Liver (tissue), 9 donors: ENCODE results near the gene CRB2. TPM values are rescaled to one million over a fixed set of nuclear protein-coding genes. Genes with fewer than 3 reads are reported as not detected.

Experiments
- DNase-seq: peaks from one replicate; pipeline ENCODE4 v3.0.0-alpha.2; 2017; ENCODE audit warnings: low spot score
- H3K27ac ChIP-seq, 2 donors: one replicate each; pipeline ENCODE4 v1.7.0; 2013; ENCODE audit warnings: inconsistent platforms in 2 of 2, low read length in 2 of 2, control low read depth in 1 of 2, low read depth in 1 of 2, mild to moderate bottlenecking in 1 of 2
- H3K27me3 ChIP-seq, 4 donors: one replicate each; pipeline versions ENCODE4 v1.6.1 to v1.7.0; 2013; ENCODE audit warnings: low read length in 3 of 4, inconsistent platforms in 1 of 4, mild to moderate bottlenecking in 1 of 4, moderate library complexity in 1 of 4; ENCODE audit not compliant: control insufficient read depth in 4 of 4, insufficient read depth in 4 of 4
- H3K36me3 ChIP-seq, 4 donors: one replicate each; pipeline versions ENCODE4 v1.6.1 to v1.7.0; 2013; ENCODE audit warnings: low read length in 3 of 4, mild to moderate bottlenecking in 3 of 4, low read depth in 1 of 4, moderate library complexity in 1 of 4; ENCODE audit not compliant: control insufficient read depth in 4 of 4, insufficient read depth in 3 of 4
- H3K4me1 ChIP-seq, 4 donors: one replicate each; pipeline versions ENCODE4 v1.6.1 to v1.7.0; 2013; ENCODE audit warnings: low read length in 3 of 4, mild to moderate bottlenecking in 3 of 4, moderate library complexity in 1 of 4; ENCODE audit not compliant: control insufficient read depth in 4 of 4, insufficient read depth in 4 of 4
- H3K4me3 ChIP-seq, 3 donors: one replicate each; pipeline versions ENCODE4 v1.6.1 to v1.7.0; 2013; ENCODE audit warnings: low read length in 3 of 3, control low read depth in 1 of 3, low read depth in 1 of 3, mild to moderate bottlenecking in 1 of 3
- H3K9ac ChIP-seq, 2 donors: one replicate each; pipeline ENCODE4 v1.7.0; 2013; ENCODE audit warnings: low read length in 2 of 2, mild to moderate bottlenecking in 2 of 2, moderate library complexity in 2 of 2, control low read depth in 1 of 2, low read depth in 1 of 2
- H3K9me3 ChIP-seq, 4 donors: one replicate each; pipeline versions ENCODE4 v1.6.1 to v1.7.0; 2013; ENCODE audit warnings: low read length in 3 of 4; ENCODE audit not compliant: control insufficient read depth in 4 of 4
- EGR1 ChIP-seq, 2 donors: IDR thresholded peaks; 2 replicates each; pipeline ENCODE4 v1.6.1; 2016 to 2018; ENCODE audit warnings: antibody characterized with exemption in 2 of 2, low read depth in 2 of 2
- FOXA2 ChIP-seq: IDR thresholded peaks from 2 replicates; pipeline ENCODE4 v1.6.1; 2016; ENCODE audit warnings: antibody characterized with exemption
- GABPA ChIP-seq, 2 donors: IDR thresholded peaks in 1 of 2; conservative IDR thresholded peaks in 1 of 2; 2 replicates each; pipeline ENCODE4 v1.6.1; 2016; ENCODE audit warnings: antibody characterized with exemption in 2 of 2, mild to moderate bottlenecking in 1 of 2, moderate library complexity in 1 of 2
- HNF4A ChIP-seq, 2 donors: conservative IDR thresholded peaks; 2 replicates each; pipeline ENCODE4 v1.6.1; 2016; ENCODE audit warnings: antibody characterized with exemption in 2 of 2, mild to moderate bottlenecking in 2 of 2
- HNF4G ChIP-seq: IDR thresholded peaks from 2 replicates; pipeline ENCODE4 v1.6.1; 2016; ENCODE audit warnings: antibody characterized with exemption
- JUND ChIP-seq, 2 donors: IDR thresholded peaks; 2 replicates each; pipeline ENCODE4 v1.6.1; 2016; ENCODE audit warnings: antibody characterized with exemption in 2 of 2
- MAX ChIP-seq: IDR thresholded peaks from 2 replicates; pipeline ENCODE4 v1.6.1; 2016; ENCODE audit warnings: antibody characterized with exemption
- NR2F2 ChIP-seq: IDR thresholded peaks from 2 replicates; pipeline ENCODE4 v1.6.1; 2016; ENCODE audit warnings: antibody characterized with exemption
- RAD21 ChIP-seq, 2 donors: IDR thresholded peaks; 2 replicates each; pipeline ENCODE4 v1.6.1; 2016; ENCODE audit warnings: antibody characterized with exemption in 2 of 2, mild to moderate bottlenecking in 2 of 2
- RXRA ChIP-seq, 2 donors: IDR thresholded peaks; 2 replicates each; pipeline ENCODE4 v1.6.1; 2017 to 2018; ENCODE audit warnings: antibody characterized with exemption in 2 of 2, mild to moderate bottlenecking in 1 of 2
- SP1 ChIP-seq: IDR thresholded peaks from 2 replicates; pipeline ENCODE4 v1.6.1; 2018; ENCODE audit warnings: antibody characterized with exemption, mild to moderate bottlenecking
- TAF1 ChIP-seq: conservative IDR thresholded peaks from 2 replicates; pipeline ENCODE4 v1.6.1; 2016; ENCODE audit warnings: antibody characterized with exemption, mild to moderate bottlenecking
- YY1 ChIP-seq: IDR thresholded peaks from 2 replicates; pipeline ENCODE4 v1.6.1; 2016; ENCODE audit warnings: antibody characterized with exemption, mild to moderate bottlenecking
- WGBS: extraction: QIAGEN DNeasy Blood & Tissue Kit; methylation state at CpG from one replicate; pipeline ENCODE4 v1.1.7; 2013; 5-methylcytosine and 5-hydroxymethylcytosine counted together
- polyA plus RNA-seq, 2 donors: library from polyadenylated mRNA; stranded (reverse) in 1 of 2; unstranded in 1 of 2; fragments of 200-250 nt in 1 of 2; fragments of >200 nt in 1 of 2; fragmentation: Nextera tagmentation in 1 of 2; extraction: Ambion mirVana in 1 of 2; gene quantifications; one replicate each; pipeline versions ENCODE4 v1.2.1 to v1.2.3, GENCODE V29; 2013 to 2015
- total RNA-seq, 2 donors: library from RNA; depleted of rRNA; stranded (reverse); fragments of >200 nt; gene quantifications; one replicate each; pipeline ENCODE4 v1.2.3, GENCODE V29; 2014
- TF ChIP-seq, protein P1 (sequence below): IDR thresholded peaks from 2 replicates; pipeline ENCODE4 v1.6.1; 2016; ENCODE audit warnings: antibody characterized with exemption
- TF ChIP-seq, protein P2 (sequence below): IDR thresholded peaks from 2 replicates; pipeline ENCODE4 v1.6.1; 2016; ENCODE audit warnings: antibody characterized with exemption, mild to moderate bottlenecking
- TF ChIP-seq, protein P3 (sequence below): IDR thresholded peaks from 2 replicates; pipeline ENCODE4 v1.6.1; 2016; ENCODE audit warnings: antibody characterized with exemption
- TF ChIP-seq, protein P4 (sequence below): fragments of 150-350 bp; IDR thresholded peaks from 2 replicates; pipeline ENCODE4 v1.5.1; 2017; ENCODE audit warnings: improper control_type of control experiment, low read depth, low read length; ENCODE audit not compliant: missing input control
- donor health status: healthy.
- donor health status: healthy.
- donor health status: healthy.
- donor health status: healthy.
- donor health status: healthy.

CRB2 gene
- total and polyA plus RNA-seq, 4 donors: 1.7 TPM; not detected in 3

- H3K9ac ChIP-seq: no peak overlapping the region
- WGBS: 76% methylated on average over 67 of the region's 67 CpGs
- no peaks in the 10 kb centered on the region for H3K4me1 ChIP-seq
- no peaks in the 10 kb centered on the region for H3K9me3 ChIP-seq
- no peak for DNase-seq
- H3K36me3 ChIP-seq: no peaks in the 10 kb centered on the region
- H3K27me3 ChIP-seq: no peaks in the 10 kb centered on the region
- no peak overlapping the region for H3K4me3 ChIP-seq
- H3K27ac ChIP-seq: no peak overlapping the region
- TF ChIP-seq NR2F2 (no peak), YY1 (no peak), FOXA2 (no peak), TAF1 (no peak), HNF4G (no peak), JUND (IDR thresholded peaks at IDR 0.05) (no peak), RXRA (IDR thresholded peaks at IDR 0.05) (no peak), SP1 (no peak), GABPA (IDR thresholded peaks at IDR 0.05 in 1 of 2, conservative IDR thresholded peaks at IDR 0.05 in 1 of 2) (no peak), RAD21 (IDR thresholded peaks at IDR 0.05) (no peak), EGR1 (IDR thresholded peaks at IDR 0.05; ENCODE audit: low read depth in 2 of 2) (no peak), MAX (no peak), HNF4A (conservative IDR thresholded peaks at IDR 0.05) (no peak)
- TF ChIP-seq, protein P1, sequence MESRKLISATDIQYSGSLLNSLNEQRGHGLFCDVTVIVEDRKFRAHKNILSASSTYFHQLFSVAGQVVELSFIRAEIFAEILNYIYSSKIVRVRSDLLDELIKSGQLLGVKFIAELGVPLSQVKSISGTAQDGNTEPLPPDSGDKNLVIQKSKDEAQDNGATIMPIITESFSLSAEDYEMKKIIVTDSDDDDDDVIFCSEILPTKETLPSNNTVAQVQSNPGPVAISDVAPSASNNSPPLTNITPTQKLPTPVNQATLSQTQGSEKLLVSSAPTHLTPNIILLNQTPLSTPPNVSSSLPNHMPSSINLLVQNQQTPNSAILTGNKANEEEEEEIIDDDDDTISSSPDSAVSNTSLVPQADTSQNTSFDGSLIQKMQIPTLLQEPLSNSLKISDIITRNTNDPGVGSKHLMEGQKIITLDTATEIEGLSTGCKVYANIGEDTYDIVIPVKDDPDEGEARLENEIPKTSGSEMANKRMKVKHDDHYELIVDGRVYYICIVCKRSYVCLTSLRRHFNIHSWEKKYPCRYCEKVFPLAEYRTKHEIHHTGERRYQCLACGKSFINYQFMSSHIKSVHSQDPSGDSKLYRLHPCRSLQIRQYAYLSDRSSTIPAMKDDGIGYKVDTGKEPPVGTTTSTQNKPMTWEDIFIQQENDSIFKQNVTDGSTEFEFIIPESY: no peak
- TF ChIP-seq, protein P2, sequence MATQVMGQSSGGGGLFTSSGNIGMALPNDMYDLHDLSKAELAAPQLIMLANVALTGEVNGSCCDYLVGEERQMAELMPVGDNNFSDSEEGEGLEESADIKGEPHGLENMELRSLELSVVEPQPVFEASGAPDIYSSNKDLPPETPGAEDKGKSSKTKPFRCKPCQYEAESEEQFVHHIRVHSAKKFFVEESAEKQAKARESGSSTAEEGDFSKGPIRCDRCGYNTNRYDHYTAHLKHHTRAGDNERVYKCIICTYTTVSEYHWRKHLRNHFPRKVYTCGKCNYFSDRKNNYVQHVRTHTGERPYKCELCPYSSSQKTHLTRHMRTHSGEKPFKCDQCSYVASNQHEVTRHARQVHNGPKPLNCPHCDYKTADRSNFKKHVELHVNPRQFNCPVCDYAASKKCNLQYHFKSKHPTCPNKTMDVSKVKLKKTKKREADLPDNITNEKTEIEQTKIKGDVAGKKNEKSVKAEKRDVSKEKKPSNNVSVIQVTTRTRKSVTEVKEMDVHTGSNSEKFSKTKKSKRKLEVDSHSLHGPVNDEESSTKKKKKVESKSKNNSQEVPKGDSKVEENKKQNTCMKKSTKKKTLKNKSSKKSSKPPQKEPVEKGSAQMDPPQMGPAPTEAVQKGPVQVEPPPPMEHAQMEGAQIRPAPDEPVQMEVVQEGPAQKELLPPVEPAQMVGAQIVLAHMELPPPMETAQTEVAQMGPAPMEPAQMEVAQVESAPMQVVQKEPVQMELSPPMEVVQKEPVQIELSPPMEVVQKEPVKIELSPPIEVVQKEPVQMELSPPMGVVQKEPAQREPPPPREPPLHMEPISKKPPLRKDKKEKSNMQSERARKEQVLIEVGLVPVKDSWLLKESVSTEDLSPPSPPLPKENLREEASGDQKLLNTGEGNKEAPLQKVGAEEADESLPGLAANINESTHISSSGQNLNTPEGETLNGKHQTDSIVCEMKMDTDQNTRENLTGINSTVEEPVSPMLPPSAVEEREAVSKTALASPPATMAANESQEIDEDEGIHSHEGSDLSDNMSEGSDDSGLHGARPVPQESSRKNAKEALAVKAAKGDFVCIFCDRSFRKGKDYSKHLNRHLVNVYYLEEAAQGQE: no peak
- TF ChIP-seq, protein P3, sequence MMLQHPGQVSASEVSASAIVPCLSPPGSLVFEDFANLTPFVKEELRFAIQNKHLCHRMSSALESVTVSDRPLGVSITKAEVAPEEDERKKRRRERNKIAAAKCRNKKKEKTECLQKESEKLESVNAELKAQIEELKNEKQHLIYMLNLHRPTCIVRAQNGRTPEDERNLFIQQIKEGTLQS: no peak
- TF ChIP-seq, protein P4, sequence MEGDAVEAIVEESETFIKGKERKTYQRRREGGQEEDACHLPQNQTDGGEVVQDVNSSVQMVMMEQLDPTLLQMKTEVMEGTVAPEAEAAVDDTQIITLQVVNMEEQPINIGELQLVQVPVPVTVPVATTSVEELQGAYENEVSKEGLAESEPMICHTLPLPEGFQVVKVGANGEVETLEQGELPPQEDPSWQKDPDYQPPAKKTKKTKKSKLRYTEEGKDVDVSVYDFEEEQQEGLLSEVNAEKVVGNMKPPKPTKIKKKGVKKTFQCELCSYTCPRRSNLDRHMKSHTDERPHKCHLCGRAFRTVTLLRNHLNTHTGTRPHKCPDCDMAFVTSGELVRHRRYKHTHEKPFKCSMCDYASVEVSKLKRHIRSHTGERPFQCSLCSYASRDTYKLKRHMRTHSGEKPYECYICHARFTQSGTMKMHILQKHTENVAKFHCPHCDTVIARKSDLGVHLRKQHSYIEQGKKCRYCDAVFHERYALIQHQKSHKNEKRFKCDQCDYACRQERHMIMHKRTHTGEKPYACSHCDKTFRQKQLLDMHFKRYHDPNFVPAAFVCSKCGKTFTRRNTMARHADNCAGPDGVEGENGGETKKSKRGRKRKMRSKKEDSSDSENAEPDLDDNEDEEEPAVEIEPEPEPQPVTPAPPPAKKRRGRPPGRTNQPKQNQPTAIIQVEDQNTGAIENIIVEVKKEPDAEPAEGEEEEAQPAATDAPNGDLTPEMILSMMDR: no peak
These were observed 10.0 kb downstream of the CRB2 start for GRCh38 chr9:123365881-123366528.
